Measurements from ENCODE around the gene SLC9A1. TPM values are rescaled to one million over a fixed set of nuclear protein-coding genes. Genes with fewer than 3 reads are reported as not detected.

SLC9A1 gene
- total and polyA plus RNA-seq, 2 of the 8 experiments (the other 6 are each of a cell fraction or from before 2014, with no cell fraction given), result 11.3 to 25.1 TPM

DNA sequence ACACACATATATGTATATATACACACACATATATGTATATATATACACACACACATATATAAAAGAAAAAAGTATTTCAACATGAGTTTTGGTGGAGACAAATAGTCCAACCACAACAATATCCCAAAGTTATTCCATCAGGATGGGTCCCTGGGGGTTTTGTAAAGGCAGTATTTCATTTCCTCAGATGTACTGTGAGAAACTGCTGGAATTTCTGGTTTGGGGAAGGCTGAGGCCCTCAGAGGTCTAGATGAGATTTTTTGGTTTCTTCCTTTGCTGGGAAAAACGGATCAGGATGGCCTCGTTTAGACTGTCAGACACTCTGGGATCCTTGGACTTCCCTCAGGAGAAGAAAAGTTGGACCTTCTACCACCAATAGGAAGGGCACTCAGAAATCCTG lies 105.8 kb downstream of the SLC9A1 start (continued):
- TF ChIP-seq POLR2AphosphoS5 (IDR thresholded peaks at IDR 0.05; ENCODE audit: low read depth, low read length) (no peak), CHD1 (IDR thresholded peaks at IDR 0.05; ENCODE audit: low read depth, low read length) (no peak)

Other genes starting within 250 kb of the SLC9A1 start
- gene NR0B2, start 241.2 kb downstream of the SLC9A1 start, total RNA-seq (2021; fragmentation: NEBNext Ultra II Directional; extraction: Animal tissue kit (Norgen Biotek cat#: 25700)), result not detected in 2 replicates
- gene NR0B2, start 241.2 kb downstream of the SLC9A1 start, polyA plus RNA-seq (2011; rRNA removed), result not detected in 2 replicates
- gene NUDC, start 233.4 kb downstream of the SLC9A1 start, total RNA-seq (2021; fragmentation: NEBNext Ultra II Directional; extraction: Animal tissue kit (Norgen Biotek cat#: 25700)), result 131 and 134 TPM in 2 replicates
- 43.2 and 53.5 TPM in 2 replicates for gene NUDC, start 233.4 kb downstream of the SLC9A1 start, polyA plus RNA-seq (2011; rRNA removed)
- gene KDF1, start 194.7 kb downstream of the SLC9A1 start, total RNA-seq (2021; fragmentation: NEBNext Ultra II Directional; extraction: Animal tissue kit (Norgen Biotek cat#: 25700)), result 16.7 and 16.9 TPM in 2 replicates
- gene KDF1, start 194.7 kb downstream of the SLC9A1 start, polyA plus RNA-seq (2011; rRNA removed), result 37.5 and 44.3 TPM in 2 replicates
- gene TRNP1, start 161.4 kb downstream of the SLC9A1 start, total RNA-seq (2021; fragmentation: NEBNext Ultra II Directional; extraction: Animal tissue kit (Norgen Biotek cat#: 25700)), result 51.6 and 51.7 TPM in 2 replicates
- gene TRNP1, start 161.4 kb downstream of the SLC9A1 start, polyA plus RNA-seq (2011; rRNA removed), result 102 and 106 TPM in 2 replicates
- gene TENT5B, start 142.3 kb downstream of the SLC9A1 start, total RNA-seq (2021; fragmentation: NEBNext Ultra II Directional; extraction: Animal tissue kit (Norgen Biotek cat#: 25700)), result 118 and 129 TPM in 2 replicates
- gene TENT5B, start 142.3 kb downstream of the SLC9A1 start, polyA plus RNA-seq (2011; rRNA removed), result 119 and 188 TPM in 2 replicates
- 17.5 and 18.7 TPM in 2 replicates for gene WDTC1, start 79.5 kb upstream of the SLC9A1 start, total RNA-seq (2021; fragmentation: NEBNext Ultra II Directional; extraction: Animal tissue kit (Norgen Biotek cat#: 25700))
- gene WDTC1, start 79.5 kb upstream of the SLC9A1 start, polyA plus RNA-seq (2011; rRNA removed), result 7.5 and 11.7 TPM in 2 replicates
- 25.1 and 27.0 TPM in 2 replicates for gene TMEM222, start 167.0 kb upstream of the SLC9A1 start, total RNA-seq (2021; fragmentation: NEBNext Ultra II Directional; extraction: Animal tissue kit (Norgen Biotek cat#: 25700))
- 51.8 and 66.9 TPM in 2 replicates for gene TMEM222, start 167.0 kb upstream of the SLC9A1 start, polyA plus RNA-seq (2011; rRNA removed)
- gene SYTL1, start 186.9 kb upstream of the SLC9A1 start, total RNA-seq (2021; fragmentation: NEBNext Ultra II Directional; extraction: Animal tissue kit (Norgen Biotek cat#: 25700)), result 6.4 and 8.8 TPM in 2 replicates
- 19.5 and 33.8 TPM in 2 replicates for gene SYTL1, start 186.9 kb upstream of the SLC9A1 start, polyA plus RNA-seq (2011; rRNA removed)
- gene MAP3K6, start 211.8 kb upstream of the SLC9A1 start, total RNA-seq (2021; fragmentation: NEBNext Ultra II Directional; extraction: Animal tissue kit (Norgen Biotek cat#: 25700)), result 7.6 and 11.2 TPM in 2 replicates
- 7.4 and 10.3 TPM in 2 replicates for gene MAP3K6, start 211.8 kb upstream of the SLC9A1 start, polyA plus RNA-seq (2011; rRNA removed)
- 0.30 TPM in 1 of 2 replicates, not detected in the other for gene FCN3, start 219.7 kb upstream of the SLC9A1 start, total RNA-seq (2021; fragmentation: NEBNext Ultra II Directional; extraction: Animal tissue kit (Norgen Biotek cat#: 25700))
- 0.35 and 0.57 TPM in 2 replicates for gene FCN3, start 219.7 kb upstream of the SLC9A1 start, polyA plus RNA-seq (2011; rRNA removed)
- 3.3 and 3.8 TPM in 2 replicates for gene CD164L2, start 228.2 kb upstream of the SLC9A1 start, total RNA-seq (2021; fragmentation: NEBNext Ultra II Directional; extraction: Animal tissue kit (Norgen Biotek cat#: 25700))
- 3.3 and 5.5 TPM in 2 replicates for gene CD164L2, start 228.2 kb upstream of the SLC9A1 start, polyA plus RNA-seq (2011; rRNA removed)
- 9.4 and 9.9 TPM in 2 replicates for gene GPR3, start 237.5 kb upstream of the SLC9A1 start, total RNA-seq (2021; fragmentation: NEBNext Ultra II Directional; extraction: Animal tissue kit (Norgen Biotek cat#: 25700))
- 26.5 and 34.9 TPM in 2 replicates for gene GPR3, start 237.5 kb upstream of the SLC9A1 start, polyA plus RNA-seq (2011; rRNA removed)

All from H1 (cell line).